VCaP (cell line): ENCODE measurements around the gene ARFIP1.

Experiments used
- H3K27ac ChIP-seq: fragments of 450-650 bp; 2 replicates; pipeline ENCODE4 v1.5.1; 2017
- CTCF ChIP-seq: fragments of 450-650 bp; conservative IDR thresholded peaks from 2 replicates; pipeline ENCODE4 v1.5.1; 2017; ENCODE audit warnings: mild to moderate bottlenecking, moderate library complexity

Gene ARFIP1

GRCh38 chr4:152949930-152950329 lies 170.2 kb downstream of the ARFIP1 start:
- H3K27ac ChIP-seq = no peak overlapping the region
- TF ChIP-seq CTCF = no peak

- no peak for TF ChIP-seq CTCF
- peak overlapping the region; percentile 42 for H3K27ac ChIP-seq
These were observed 170.9 kb downstream of the ARFIP1 start for GRCh38 chr4:152950402-152951274.

GRCh38 chr4:152951348-152951747 lies 171.6 kb downstream of the ARFIP1 start:
- no peak for TF ChIP-seq CTCF
- H3K27ac ChIP-seq = peak overlapping the region; percentile 42

GRCh38 chr4:152953514-152953913 lies 173.8 kb downstream of the ARFIP1 start:
- no peak for TF ChIP-seq CTCF
- H3K27ac ChIP-seq = no peak overlapping the region

GRCh38 chr4:152954741-152955140 lies 175.0 kb downstream of the ARFIP1 start:
- H3K27ac ChIP-seq = no peak overlapping the region
- no peak for TF ChIP-seq CTCF

- TF ChIP-seq CTCF = no peak
- H3K27ac ChIP-seq = no peak overlapping the region
These were observed 176.4 kb downstream of the ARFIP1 start for GRCh38 chr4:152956147-152956546.

GRCh38 chr4:152956650-152957436 lies 177.1 kb downstream of the ARFIP1 start:
- no peak overlapping the region for H3K27ac ChIP-seq
- no peak for TF ChIP-seq CTCF
